OCI-LY1 (cell line): ENCODE measurements around the gene PIAS1.

Source experiments
- EZH2 ChIP-seq: fragments of 200-600 bp; sonication (generic), shearing (Covaris generic); IDR thresholded peaks from 2 replicates; pipeline ENCODE4 v1.8.0; 2017; ENCODE audit warnings: borderline replicate concordance, mixed run types, mild to moderate bottlenecking, antibody characterized with exemption, low read length, moderate library complexity, mixed read lengths
- TF ChIP-seq, protein P1 (sequence below): fragments of 200-600 bp; sonication (generic), shearing (Covaris generic); IDR thresholded peaks from 2 replicates; pipeline ENCODE4 v1.5.1; 2017; ENCODE audit warnings: mild to moderate bottlenecking, antibody characterized with exemption, low read length, moderate library complexity, mixed read lengths

GRCh38 chr15:68061602-68062001 is 7.5 kb downstream of the PIAS1 start:
- TF ChIP-seq, protein P1, sequence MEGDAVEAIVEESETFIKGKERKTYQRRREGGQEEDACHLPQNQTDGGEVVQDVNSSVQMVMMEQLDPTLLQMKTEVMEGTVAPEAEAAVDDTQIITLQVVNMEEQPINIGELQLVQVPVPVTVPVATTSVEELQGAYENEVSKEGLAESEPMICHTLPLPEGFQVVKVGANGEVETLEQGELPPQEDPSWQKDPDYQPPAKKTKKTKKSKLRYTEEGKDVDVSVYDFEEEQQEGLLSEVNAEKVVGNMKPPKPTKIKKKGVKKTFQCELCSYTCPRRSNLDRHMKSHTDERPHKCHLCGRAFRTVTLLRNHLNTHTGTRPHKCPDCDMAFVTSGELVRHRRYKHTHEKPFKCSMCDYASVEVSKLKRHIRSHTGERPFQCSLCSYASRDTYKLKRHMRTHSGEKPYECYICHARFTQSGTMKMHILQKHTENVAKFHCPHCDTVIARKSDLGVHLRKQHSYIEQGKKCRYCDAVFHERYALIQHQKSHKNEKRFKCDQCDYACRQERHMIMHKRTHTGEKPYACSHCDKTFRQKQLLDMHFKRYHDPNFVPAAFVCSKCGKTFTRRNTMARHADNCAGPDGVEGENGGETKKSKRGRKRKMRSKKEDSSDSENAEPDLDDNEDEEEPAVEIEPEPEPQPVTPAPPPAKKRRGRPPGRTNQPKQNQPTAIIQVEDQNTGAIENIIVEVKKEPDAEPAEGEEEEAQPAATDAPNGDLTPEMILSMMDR, result no peak
- no peak for TF ChIP-seq EZH2
